AG04449 (cell line): ENCODE data around the gene RALB.
"Not testable (repeated sequence)": the region's sequence is repeated elsewhere in the genome, so short reads cannot be mapped to it uniquely, and the experiment has no call there.

Experiments
- CTCF ChIA-PET: fragments of 350-600 bp; formaldehyde crosslinking; extraction: SDS; loops from one replicate; lab custom pipeline; 2021; ENCODE audit warnings: antibody characterized with exemption; lab: Yijun Ruan, JAX
- POLR2A ChIA-PET: fragments of 400-600, 350-600 bp; formaldehyde crosslinking; extraction: SDS; loops from one replicate; lab custom pipeline; 2020; ENCODE audit warnings: antibody characterized with exemption, inconsistent platforms; lab: Yijun Ruan, JAX
- DNase-seq: peaks from one replicate; pipeline ENCODE4 v3.0.0-alpha.2; 2010; ENCODE audit warnings: low read depth, low spot score
- H3K4me3 ChIP-seq: 2 replicates; pipeline ENCODE4 v1.5.1; 2011; ENCODE audit warnings: low read depth, mild to moderate bottlenecking, control low read depth, low read length
- TF ChIP-seq, protein P1 (sequence below): IDR thresholded peaks from one replicate; pipeline ENCODE4 v1.5.1; 2011; ENCODE audit warnings: mild to moderate bottlenecking, moderate library complexity, low read length, control low read depth, inconsistent platforms; ENCODE audit not compliant: insufficient read depth; ENCODE audit errors: missing control alignments

RALB gene

DNA sequence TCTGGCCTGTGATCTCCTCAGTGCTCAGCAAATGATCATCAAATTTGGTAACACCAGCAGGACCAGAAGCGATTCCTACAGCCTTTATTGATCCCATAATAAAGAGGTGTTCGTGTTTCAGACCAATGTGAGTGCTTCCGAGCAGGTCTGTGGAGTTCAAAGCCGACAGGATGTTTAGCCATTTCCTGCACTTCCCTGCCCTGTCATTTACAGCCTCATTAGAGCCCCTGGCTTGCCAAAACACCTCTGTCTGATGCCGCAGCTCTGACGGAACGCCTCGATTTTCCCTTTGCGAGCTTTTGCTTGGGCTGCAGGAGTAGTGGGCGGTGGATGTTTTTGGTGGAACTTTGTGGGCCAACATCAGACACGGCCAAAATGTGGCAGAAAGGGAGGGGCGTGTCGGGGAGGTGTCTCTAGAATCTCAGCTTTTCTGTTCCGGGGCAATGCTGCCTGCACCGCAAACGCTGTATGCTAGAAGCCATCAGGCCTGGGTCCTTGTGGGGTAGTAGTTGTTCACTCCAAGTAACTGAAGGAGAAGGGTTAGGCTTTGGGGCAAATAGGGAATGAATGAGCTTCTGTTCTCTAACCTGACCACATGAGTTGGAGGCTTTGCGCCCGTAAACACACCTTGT lies 67.2 kb downstream of the RALB start:
- DNase-seq = no peak
- ChIA-PET POLR2A (interaction anchor here (0.8 kb wide), 1 partner anchor 433 kb away, joined by 3 read pairs; no protein-coding TSS in a partner anchor), CTCF (interaction anchor here (1.5 to 12.0 kb wide), 2 partner anchors 23 to 362 kb away, joined by 5 to 202 read pairs; no protein-coding TSS in a partner anchor)
- H3K4me3 ChIP-seq = no peak overlapping the region
- TF ChIP-seq, protein P1, sequence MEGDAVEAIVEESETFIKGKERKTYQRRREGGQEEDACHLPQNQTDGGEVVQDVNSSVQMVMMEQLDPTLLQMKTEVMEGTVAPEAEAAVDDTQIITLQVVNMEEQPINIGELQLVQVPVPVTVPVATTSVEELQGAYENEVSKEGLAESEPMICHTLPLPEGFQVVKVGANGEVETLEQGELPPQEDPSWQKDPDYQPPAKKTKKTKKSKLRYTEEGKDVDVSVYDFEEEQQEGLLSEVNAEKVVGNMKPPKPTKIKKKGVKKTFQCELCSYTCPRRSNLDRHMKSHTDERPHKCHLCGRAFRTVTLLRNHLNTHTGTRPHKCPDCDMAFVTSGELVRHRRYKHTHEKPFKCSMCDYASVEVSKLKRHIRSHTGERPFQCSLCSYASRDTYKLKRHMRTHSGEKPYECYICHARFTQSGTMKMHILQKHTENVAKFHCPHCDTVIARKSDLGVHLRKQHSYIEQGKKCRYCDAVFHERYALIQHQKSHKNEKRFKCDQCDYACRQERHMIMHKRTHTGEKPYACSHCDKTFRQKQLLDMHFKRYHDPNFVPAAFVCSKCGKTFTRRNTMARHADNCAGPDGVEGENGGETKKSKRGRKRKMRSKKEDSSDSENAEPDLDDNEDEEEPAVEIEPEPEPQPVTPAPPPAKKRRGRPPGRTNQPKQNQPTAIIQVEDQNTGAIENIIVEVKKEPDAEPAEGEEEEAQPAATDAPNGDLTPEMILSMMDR = no peak

DNA sequence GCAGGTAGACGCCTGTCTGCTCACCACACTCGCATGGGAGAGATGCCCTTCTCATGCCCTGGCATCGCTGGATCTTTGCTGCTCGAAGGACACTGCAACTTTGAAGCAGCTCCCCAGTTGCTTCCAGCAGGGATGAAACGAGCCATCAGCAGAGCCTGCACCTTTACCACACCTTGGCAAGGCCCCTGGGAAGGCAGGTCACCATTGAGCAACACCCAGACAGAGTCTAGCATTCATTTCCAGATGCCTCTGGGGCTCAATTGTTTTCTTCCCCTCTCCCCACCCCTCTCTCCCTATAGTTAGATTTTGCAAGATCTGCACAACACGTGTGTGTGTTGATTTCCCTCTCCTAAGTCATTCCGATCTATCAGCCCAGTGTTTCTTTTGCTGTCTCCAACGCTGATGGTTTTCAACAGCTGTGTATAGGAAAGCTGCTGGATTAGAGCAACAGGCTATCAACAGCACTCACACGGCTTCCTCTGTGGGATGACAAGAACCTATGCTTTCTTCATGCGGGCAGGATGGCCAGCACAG lies 67.7 kb downstream of the RALB start:
- ChIA-PET POLR2A (interaction anchor here (0.8 kb wide), 1 partner anchor 433 kb away, joined by 3 read pairs; no protein-coding TSS in a partner anchor), CTCF (interaction anchor here (1.5 to 12.0 kb wide), 3 partner anchors 8 to 361 kb away, joined by 5 to 202 read pairs (median 31); no protein-coding TSS in a partner anchor)
- no peak overlapping the region for H3K4me3 ChIP-seq
- TF ChIP-seq, protein P1 = no peak
- DNase-seq = no peak

DNA sequence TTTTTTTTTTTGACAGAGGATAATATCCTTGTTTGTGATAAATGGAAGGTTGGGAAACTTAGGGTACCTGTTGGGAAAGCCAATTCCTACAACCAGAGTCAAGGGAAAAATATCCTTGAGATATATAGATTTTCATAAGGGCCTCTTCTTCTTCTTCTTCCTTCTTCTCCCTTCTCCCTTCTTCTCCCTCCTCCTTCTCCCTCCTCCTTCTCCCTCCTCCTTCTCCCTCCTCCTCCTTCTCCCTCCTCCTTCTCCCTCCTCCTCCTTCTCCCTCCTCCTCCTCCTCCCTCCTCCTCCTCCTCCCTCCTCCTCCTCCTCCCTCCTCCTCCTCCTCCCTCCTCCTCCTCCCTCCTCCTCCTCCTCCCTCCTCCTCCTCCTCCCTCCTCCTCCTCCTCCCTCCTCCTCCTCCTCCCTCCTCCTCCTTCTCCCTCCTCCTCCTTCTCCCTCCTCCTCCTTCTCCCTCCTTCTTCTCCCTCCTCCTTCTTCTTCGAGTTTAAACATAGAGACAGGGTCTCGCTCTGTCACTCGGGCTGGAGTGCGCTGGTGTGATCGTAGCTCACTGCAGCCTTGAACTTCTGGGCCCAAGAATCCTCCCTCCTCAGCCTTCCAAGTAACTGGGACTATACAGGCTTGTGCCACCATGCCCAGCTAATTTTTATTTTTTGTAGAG lies 68.4 kb downstream of the RALB start:
- CTCF ChIA-PET = interaction anchor here (1.0 to 6.1 kb wide), 4 partner anchors 9 to 359 kb away, joined by 3 to 44 read pairs (median 26); no protein-coding TSS in a partner anchor
- H3K4me3 ChIP-seq, POLR2A ChIA-PET, DNase-seq: not testable (repeated sequence)

DNA sequence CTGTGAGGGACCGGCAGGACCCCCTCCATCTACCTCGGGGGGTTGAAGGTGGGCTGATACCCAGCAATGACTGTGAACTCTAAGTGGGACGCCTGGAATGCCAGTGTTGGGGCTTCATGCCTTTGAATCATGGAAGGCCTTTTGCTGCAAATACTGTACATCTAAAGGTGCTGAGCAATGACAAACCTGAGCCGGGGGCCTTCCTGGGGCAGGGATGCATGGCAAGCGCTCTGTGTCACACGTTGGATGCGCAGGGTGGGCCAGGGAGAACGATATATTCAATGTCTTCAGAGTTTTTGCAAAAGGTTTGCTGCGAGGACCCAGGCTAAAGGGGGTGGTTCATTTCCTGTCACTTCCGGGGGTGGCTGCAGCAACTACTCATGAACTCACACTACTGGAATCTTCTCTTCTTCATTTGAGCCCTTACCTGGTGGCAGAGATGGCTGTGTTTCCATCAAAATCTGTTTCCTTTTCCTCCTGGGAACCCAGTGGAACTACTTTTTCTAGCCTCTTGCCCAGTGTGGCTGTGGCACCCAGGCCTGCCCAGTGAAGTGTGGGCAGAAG lies 69.2 kb downstream of the RALB start:
- CTCF ChIA-PET = interaction anchor here (1.0 to 6.1 kb wide), 4 partner anchors 10 to 359 kb away, joined by 3 to 44 read pairs (median 26); no protein-coding TSS in a partner anchor
- TF ChIP-seq, protein P1 = no peak
- H3K4me3 ChIP-seq = no peak overlapping the region
- POLR2A ChIA-PET = no interaction called here
- DNase-seq = no peak

DNA sequence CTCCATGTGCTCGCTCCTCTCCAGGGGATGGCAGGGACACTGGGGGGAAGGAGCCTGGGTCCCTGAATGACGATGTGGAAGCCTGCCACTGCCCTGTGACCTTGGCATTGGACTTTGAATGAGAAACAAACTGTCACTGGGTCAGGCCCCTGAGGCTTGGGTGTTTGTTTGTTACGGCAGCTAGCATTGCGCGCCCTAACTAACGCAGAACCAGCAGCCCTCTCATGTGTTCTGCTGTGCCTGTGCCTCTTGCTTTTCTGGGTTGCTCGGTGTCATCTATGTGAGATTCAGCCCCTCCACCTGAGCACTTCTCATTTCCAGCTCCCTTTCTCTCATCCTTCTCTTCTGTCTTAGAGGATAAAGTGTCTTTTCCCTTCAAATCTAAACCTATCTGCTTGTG lies 69.7 kb downstream of the RALB start:
- TF ChIP-seq, protein P1 = no peak
- ChIA-PET POLR2A (no interaction called here), CTCF (interaction anchor here (4.3 to 6.1 kb wide), 3 partner anchors 10 to 358 kb away, joined by 20 to 44 read pairs (median 31); no protein-coding TSS in a partner anchor)
- no peak overlapping the region for H3K4me3 ChIP-seq
- DNase-seq = no peak

DNA sequence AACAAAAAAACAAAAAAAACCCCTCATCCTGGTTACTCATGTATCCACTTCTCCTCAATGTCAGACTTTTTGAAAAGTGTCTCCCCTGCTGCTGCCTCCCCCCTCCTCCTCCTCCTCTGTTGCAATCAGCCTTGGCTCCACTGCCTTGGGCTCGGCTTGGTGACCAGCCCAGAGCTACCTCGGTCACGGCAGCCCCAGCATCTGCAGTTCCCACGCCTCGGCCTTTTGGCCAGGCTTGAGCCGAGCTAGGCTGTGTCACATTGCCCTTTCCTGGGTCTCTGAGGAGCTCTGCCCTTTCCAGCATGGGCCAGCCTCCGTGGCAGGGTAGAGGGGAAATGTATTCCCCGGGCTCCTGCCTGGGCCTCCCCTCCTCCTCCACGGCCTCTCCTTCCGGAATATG lies 70.6 kb downstream of the RALB start:
- CTCF ChIA-PET = interaction anchor here (0.5 to 6.1 kb wide), 5 partner anchors 9 to 357 kb away, joined by 3 to 44 read pairs (median 20); no protein-coding TSS in a partner anchor
- POLR2A ChIA-PET = no interaction called here
- H3K4me3 ChIP-seq = no peak overlapping the region

More for the DNA sequence above, 70.6 kb downstream of the RALB start:
- TF ChIP-seq, protein P1 = no peak
- no peak for DNase-seq
